Measurements from ENCODE around the gene LRRC8E.

Gene LRRC8E

GRCh38 chr19:7899751-7900378 is 11.6 kb downstream of the LRRC8E start:
- H3K4me3 ChIP-seq (ENCODE audit: low read depth, low read length): no peak overlapping the region
- DNase-seq (ENCODE audit: low read depth): no peak
- TF ChIP-seq POLR2A (IDR thresholded peaks at IDR 0.05; ENCODE audit: extremely low read depth, insufficient read length) (no peak), MAX (IDR thresholded peaks at IDR 0.05; ENCODE audit: low read depth, low read length) (no peak), CTCF (IDR thresholded peaks at IDR 0.05; ENCODE audit: low read depth, low read length) (no peak), MYC (IDR thresholded peaks at IDR 0.05; ENCODE audit: low read depth, low read length) (no peak)

- H3K4me3 ChIP-seq (ENCODE audit: low read depth, low read length): no peak overlapping the region
- no peak for TF ChIP-seq POLR2A (IDR thresholded peaks at IDR 0.05; ENCODE audit: extremely low read depth, insufficient read length)
- TF ChIP-seq MYC (IDR thresholded peaks at IDR 0.05; ENCODE audit: low read depth, low read length): no peak
- no peak for TF ChIP-seq MAX (IDR thresholded peaks at IDR 0.05; ENCODE audit: low read depth, low read length)
- no peak for TF ChIP-seq CTCF (IDR thresholded peaks at IDR 0.05; ENCODE audit: low read depth, low read length)
- no peak for DNase-seq (ENCODE audit: low read depth)
These were observed 12.1 kb downstream of the LRRC8E start for GRCh38 chr19:7900401-7900870.

GRCh38 chr19:7900931-7901330 is 12.6 kb downstream of the LRRC8E start:
- TF ChIP-seq MYC (IDR thresholded peaks at IDR 0.05; ENCODE audit: low read depth, low read length) (no peak), CTCF (IDR thresholded peaks at IDR 0.05; ENCODE audit: low read depth, low read length) (no peak), MAX (IDR thresholded peaks at IDR 0.05; ENCODE audit: low read depth, low read length) (no peak), POLR2A (IDR thresholded peaks at IDR 0.05; ENCODE audit: extremely low read depth, insufficient read length) (no peak)
- no peak overlapping the region for H3K4me3 ChIP-seq (ENCODE audit: low read depth, low read length)
- DNase-seq (ENCODE audit: low read depth): no peak

- no peak for TF ChIP-seq MYC (IDR thresholded peaks at IDR 0.05; ENCODE audit: low read depth, low read length)
- H3K4me3 ChIP-seq (ENCODE audit: low read depth, low read length): no peak overlapping the region
- no peak for DNase-seq (ENCODE audit: low read depth)
These were observed 13.0 kb downstream of the LRRC8E start for GRCh38 chr19:7901337-7901736.

GRCh38 chr19:7902796-7903243 is 14.5 kb downstream of the LRRC8E start:
- no peak for DNase-seq (ENCODE audit: low read depth)
- peak overlapping the region; percentile 89 for H3K4me3 ChIP-seq (ENCODE audit: low read depth, low read length)
- TF ChIP-seq MAX (IDR thresholded peaks at IDR 0.05; ENCODE audit: low read depth, low read length) (no peak), MYC (IDR thresholded peaks at IDR 0.05; ENCODE audit: low read depth, low read length) (no peak), CTCF (IDR thresholded peaks at IDR 0.05; ENCODE audit: low read depth, low read length) (no peak), POLR2A (IDR thresholded peaks at IDR 0.05; ENCODE audit: extremely low read depth, insufficient read length) (no peak)

GRCh38 chr19:7903244-7904073 is 15.1 kb downstream of the LRRC8E start, which contains the start of gene MAP2K7:
Gene MAP2K7, plus strand, starts transcription at chr19:7903877. Its CDS starts 68 bp downstream, at chr19:7903945.
- TF ChIP-seq MYC (IDR thresholded peaks at IDR 0.05; ENCODE audit: low read depth, low read length) (peak; percentile 98), MAX (IDR thresholded peaks at IDR 0.05; ENCODE audit: low read depth, low read length) (peak; percentile 99), POLR2A (IDR thresholded peaks at IDR 0.05; ENCODE audit: extremely low read depth, insufficient read length) (peak; percentile 98), CTCF (IDR thresholded peaks at IDR 0.05; ENCODE audit: low read depth, low read length) (peak; percentile 69)
- H3K4me3 ChIP-seq (ENCODE audit: low read depth, low read length): peak within 1 kb of the TSS; percentile 89
- DNase-seq (ENCODE audit: low read depth): peak; percentile 99
